GM23338 (cell line): Measurements from ENCODE around the gene BGLAP.

ENCODE experiments used
- CREB1 ChIP-seq: fragments of 250-450 bp; sonication (Bioruptor Pico); IDR thresholded peaks from 2 replicates; pipeline ENCODE4 v1.5.0; 2020; ENCODE audit warnings: low read depth, mild to moderate bottlenecking, moderate library complexity
- EZH2 ChIP-seq: fragments of 200-600 bp; sonication (generic); IDR thresholded peaks from one replicate; pipeline ENCODE4 v1.8.0; 2017; ENCODE audit warnings: antibody characterized with exemption, mild to moderate bottlenecking, low read depth; ENCODE audit not compliant: unreplicated experiment
- EZH2phosphoT487 ChIP-seq: fragments of 200-600 bp; sonication (generic); IDR thresholded peaks from one replicate; pipeline ENCODE4 v1.8.1; 2018; ENCODE audit warnings: antibody characterized with exemption; ENCODE audit not compliant: unreplicated experiment
- JUNB ChIP-seq: IDR thresholded peaks from one replicate; pipeline ENCODE4 v1.6.1; 2016; ENCODE audit warnings: antibody characterized with exemption; ENCODE audit not compliant: unreplicated experiment
- NANOG ChIP-seq: IDR thresholded peaks from 2 replicates; pipeline ENCODE4 v1.6.1; 2016; ENCODE audit warnings: antibody characterized with exemption, borderline replicate concordance
- POLR2AphosphoS5 ChIP-seq: IDR thresholded peaks from 2 replicates; pipeline ENCODE4 v1.6.1; 2016; ENCODE audit warnings: antibody characterized with exemption, low read depth
- STAT1 ChIP-seq: IDR thresholded peaks from one replicate; pipeline ENCODE4 v1.6.1; 2016; ENCODE audit warnings: antibody characterized with exemption; ENCODE audit not compliant: unreplicated experiment
- ZNF114 ChIP-seq: fragments of 250-450 bp; sonication (Bioruptor Pico); IDR thresholded peaks from 2 replicates; pipeline ENCODE4 v1.5.0; 2020; ENCODE audit warnings: mild to moderate bottlenecking, moderate library complexity
- ZNF331 ChIP-seq: fragments of 250-450 bp; sonication (Bioruptor Pico); IDR thresholded peaks from 2 replicates; pipeline ENCODE4 v1.5.0; 2020; ENCODE audit warnings: low read depth, mild to moderate bottlenecking, moderate library complexity
- TF ChIP-seq, protein P1 (sequence below), 2 experiments: fragments of 200-600 bp in 1 of 2; sonication (generic) in 1 of 2; conservative IDR thresholded peaks; 2 replicates each; pipeline versions ENCODE4 v1.5.1 to v1.6.1; 2016 to 2017; ENCODE audit warnings: antibody characterized with exemption in 2 of 2, low read depth in 2 of 2, mild to moderate bottlenecking in 2 of 2, moderate library complexity in 1 of 2
- TF ChIP-seq, protein P2 (sequence below): IDR thresholded peaks from one replicate; pipeline ENCODE4 v1.6.1; 2018; ENCODE audit warnings: antibody characterized with exemption; ENCODE audit not compliant: unreplicated experiment
- TF ChIP-seq, protein P3 (sequence below): IDR thresholded peaks from 2 replicates; pipeline ENCODE4 v1.6.1; 2016; ENCODE audit warnings: antibody characterized with exemption
- TF ChIP-seq, protein P4 (sequence below): fragments of 250-450 bp; sonication (Bioruptor Pico); IDR thresholded peaks from 2 replicates; pipeline ENCODE4 v1.5.0; 2020; ENCODE audit warnings: mild to moderate bottlenecking, moderate library complexity

DNA sequence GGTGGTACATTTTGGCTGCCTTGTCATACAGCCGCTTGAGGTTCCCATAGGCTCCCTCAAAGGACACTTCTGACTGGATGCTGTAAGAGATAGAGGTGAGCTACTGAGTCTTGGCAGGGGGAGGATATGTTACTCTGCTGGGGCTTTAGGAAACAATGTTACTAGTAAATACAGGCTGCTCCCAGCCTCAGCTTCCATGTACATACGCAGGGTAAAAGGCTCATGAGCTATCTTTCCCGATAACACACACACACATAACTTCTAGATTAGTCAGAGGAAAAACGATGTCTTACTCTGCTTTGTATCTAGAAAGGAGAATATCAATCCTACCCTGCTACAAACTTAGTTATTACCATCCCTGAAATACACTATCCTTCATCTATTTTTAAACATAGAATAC is 26.4 kb downstream of the BGLAP start:
- TF ChIP-seq, protein P1, sequence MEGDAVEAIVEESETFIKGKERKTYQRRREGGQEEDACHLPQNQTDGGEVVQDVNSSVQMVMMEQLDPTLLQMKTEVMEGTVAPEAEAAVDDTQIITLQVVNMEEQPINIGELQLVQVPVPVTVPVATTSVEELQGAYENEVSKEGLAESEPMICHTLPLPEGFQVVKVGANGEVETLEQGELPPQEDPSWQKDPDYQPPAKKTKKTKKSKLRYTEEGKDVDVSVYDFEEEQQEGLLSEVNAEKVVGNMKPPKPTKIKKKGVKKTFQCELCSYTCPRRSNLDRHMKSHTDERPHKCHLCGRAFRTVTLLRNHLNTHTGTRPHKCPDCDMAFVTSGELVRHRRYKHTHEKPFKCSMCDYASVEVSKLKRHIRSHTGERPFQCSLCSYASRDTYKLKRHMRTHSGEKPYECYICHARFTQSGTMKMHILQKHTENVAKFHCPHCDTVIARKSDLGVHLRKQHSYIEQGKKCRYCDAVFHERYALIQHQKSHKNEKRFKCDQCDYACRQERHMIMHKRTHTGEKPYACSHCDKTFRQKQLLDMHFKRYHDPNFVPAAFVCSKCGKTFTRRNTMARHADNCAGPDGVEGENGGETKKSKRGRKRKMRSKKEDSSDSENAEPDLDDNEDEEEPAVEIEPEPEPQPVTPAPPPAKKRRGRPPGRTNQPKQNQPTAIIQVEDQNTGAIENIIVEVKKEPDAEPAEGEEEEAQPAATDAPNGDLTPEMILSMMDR (conservative IDR thresholded peaks at IDR 0.05; ENCODE audit: low read depth in 2 of 2) = no peak
- no peak for TF ChIP-seq EZH2phosphoT487
- TF ChIP-seq EZH2 = no peak
- no peak for TF ChIP-seq POLR2AphosphoS5
- TF ChIP-seq CREB1 (CRISPR knock-in tag) = no peak
- TF ChIP-seq, protein P2, sequence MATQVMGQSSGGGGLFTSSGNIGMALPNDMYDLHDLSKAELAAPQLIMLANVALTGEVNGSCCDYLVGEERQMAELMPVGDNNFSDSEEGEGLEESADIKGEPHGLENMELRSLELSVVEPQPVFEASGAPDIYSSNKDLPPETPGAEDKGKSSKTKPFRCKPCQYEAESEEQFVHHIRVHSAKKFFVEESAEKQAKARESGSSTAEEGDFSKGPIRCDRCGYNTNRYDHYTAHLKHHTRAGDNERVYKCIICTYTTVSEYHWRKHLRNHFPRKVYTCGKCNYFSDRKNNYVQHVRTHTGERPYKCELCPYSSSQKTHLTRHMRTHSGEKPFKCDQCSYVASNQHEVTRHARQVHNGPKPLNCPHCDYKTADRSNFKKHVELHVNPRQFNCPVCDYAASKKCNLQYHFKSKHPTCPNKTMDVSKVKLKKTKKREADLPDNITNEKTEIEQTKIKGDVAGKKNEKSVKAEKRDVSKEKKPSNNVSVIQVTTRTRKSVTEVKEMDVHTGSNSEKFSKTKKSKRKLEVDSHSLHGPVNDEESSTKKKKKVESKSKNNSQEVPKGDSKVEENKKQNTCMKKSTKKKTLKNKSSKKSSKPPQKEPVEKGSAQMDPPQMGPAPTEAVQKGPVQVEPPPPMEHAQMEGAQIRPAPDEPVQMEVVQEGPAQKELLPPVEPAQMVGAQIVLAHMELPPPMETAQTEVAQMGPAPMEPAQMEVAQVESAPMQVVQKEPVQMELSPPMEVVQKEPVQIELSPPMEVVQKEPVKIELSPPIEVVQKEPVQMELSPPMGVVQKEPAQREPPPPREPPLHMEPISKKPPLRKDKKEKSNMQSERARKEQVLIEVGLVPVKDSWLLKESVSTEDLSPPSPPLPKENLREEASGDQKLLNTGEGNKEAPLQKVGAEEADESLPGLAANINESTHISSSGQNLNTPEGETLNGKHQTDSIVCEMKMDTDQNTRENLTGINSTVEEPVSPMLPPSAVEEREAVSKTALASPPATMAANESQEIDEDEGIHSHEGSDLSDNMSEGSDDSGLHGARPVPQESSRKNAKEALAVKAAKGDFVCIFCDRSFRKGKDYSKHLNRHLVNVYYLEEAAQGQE = no peak
- no peak for TF ChIP-seq ZNF331 (CRISPR knock-in tag)
- TF ChIP-seq ZNF114 (CRISPR knock-in tag) = no peak
- no peak for TF ChIP-seq JUNB
- no peak for TF ChIP-seq NANOG
- TF ChIP-seq, protein P3, sequence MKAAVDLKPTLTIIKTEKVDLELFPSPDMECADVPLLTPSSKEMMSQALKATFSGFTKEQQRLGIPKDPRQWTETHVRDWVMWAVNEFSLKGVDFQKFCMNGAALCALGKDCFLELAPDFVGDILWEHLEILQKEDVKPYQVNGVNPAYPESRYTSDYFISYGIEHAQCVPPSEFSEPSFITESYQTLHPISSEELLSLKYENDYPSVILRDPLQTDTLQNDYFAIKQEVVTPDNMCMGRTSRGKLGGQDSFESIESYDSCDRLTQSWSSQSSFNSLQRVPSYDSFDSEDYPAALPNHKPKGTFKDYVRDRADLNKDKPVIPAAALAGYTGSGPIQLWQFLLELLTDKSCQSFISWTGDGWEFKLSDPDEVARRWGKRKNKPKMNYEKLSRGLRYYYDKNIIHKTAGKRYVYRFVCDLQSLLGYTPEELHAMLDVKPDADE = no peak
- no peak for TF ChIP-seq STAT1
- TF ChIP-seq, protein P4, sequence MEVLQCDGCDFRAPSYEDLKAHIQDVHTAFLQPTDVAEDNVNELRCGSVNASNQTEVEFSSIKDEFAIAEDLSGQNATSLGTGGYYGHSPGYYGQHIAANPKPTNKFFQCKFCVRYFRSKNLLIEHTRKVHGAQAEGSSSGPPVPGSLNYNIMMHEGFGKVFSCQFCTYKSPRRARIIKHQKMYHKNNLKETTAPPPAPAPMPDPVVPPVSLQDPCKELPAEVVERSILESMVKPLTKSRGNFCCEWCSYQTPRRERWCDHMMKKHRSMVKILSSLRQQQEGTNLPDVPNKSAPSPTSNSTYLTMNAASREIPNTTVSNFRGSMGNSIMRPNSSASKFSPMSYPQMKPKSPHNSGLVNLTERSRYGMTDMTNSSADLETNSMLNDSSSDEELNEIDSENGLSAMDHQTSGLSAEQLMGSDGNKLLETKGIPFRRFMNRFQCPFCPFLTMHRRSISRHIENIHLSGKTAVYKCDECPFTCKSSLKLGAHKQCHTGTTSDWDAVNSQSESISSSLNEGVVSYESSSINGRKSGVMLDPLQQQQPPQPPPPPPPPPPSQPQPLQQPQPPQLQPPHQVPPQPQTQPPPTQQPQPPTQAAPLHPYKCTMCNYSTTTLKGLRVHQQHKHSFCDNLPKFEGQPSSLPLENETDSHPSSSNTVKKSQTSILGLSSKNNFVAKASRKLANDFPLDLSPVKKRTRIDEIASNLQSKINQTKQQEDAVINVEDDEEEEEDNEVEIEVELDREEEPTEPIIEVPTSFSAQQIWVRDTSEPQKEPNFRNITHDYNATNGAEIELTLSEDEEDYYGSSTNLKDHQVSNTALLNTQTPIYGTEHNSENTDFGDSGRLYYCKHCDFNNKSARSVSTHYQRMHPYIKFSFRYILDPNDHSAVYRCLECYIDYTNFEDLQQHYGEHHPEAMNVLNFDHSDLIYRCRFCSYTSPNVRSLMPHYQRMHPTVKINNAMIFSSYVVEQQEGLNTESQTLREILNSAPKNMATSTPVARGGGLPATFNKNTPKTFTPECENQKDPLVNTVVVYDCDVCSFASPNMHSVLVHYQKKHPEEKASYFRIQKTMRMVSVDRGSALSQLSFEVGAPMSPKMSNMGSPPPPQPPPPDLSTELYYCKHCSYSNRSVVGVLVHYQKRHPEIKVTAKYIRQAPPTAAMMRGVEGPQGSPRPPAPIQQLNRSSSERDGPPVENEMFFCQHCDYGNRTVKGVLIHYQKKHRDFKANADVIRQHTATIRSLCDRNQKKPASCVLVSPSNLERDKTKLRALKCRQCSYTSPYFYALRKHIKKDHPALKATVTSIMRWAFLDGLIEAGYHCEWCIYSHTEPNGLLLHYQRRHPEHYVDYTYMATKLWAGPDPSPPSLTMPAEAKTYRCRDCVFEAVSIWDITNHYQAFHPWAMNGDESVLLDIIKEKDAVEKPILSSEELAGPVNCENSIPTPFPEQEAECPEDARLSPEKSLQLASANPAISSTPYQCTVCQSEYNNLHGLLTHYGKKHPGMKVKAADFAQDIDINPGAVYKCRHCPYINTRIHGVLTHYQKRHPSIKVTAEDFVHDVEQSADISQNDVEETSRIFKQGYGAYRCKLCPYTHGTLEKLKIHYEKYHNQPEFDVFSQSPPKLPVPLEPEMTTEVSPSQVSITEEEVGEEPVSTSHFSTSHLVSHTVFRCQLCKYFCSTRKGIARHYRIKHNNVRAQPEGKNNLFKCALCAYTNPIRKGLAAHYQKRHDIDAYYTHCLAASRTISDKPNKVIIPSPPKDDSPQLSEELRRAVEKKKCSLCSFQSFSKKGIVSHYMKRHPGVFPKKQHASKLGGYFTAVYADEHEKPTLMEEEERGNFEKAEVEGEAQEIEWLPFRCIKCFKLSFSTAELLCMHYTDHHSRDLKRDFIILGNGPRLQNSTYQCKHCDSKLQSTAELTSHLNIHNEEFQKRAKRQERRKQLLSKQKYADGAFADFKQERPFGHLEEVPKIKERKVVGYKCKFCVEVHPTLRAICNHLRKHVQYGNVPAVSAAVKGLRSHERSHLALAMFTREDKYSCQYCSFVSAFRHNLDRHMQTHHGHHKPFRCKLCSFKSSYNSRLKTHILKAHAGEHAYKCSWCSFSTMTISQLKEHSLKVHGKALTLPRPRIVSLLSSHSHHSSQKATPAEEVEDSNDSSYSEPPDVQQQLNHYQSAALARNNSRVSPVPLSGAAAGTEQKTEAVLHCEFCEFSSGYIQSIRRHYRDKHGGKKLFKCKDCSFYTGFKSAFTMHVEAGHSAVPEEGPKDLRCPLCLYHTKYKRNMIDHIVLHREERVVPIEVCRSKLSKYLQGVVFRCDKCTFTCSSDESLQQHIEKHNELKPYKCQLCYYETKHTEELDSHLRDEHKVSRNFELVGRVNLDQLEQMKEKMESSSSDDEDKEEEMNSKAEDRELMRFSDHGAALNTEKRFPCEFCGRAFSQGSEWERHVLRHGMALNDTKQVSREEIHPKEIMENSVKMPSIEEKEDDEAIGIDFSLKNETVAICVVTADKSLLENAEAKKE (CRISPR knock-in tag) = no peak
